ENCODE data around the gene LPP. TPM values are rescaled to one million over a fixed set of nuclear protein-coding genes. Genes with fewer than 3 reads are reported as not detected.

LPP gene
- total and polyA plus RNA-seq, 10 of the 15 experiments (the other 5 are each of a cell fraction or from before 2014, with no cell fraction given): under 0.01 to 0.62 (median 0.03) TPM

- POLR2A ChIA-PET: no interaction called here
- BruUV-seq (replicated peaks): no TSS peak
- Histone ChIP-seq H3K4me2 (ENCODE audit: control insufficient read depth, insufficient read depth) (no peak overlapping the region), H4K20me1 (ENCODE audit: control insufficient read depth, insufficient read depth) (no peaks in the 10 kb centered on the region), H3K9me3 (replicated peaks; ENCODE audit: control insufficient read depth, insufficient read depth, low read length) (no peaks in the 10 kb centered on the region; the same call in 1 of the 3 replicates), H3K79me2 (ENCODE audit: control insufficient read depth, insufficient read depth, low read length) (no peaks in the 10 kb centered on the region), H3K9ac (ENCODE audit: control insufficient read depth, insufficient read depth, low read length) (no peak overlapping the region), H2AFZ (ENCODE audit: control insufficient read depth, low read depth, low read length) (no peak overlapping the region), H3K27me3 (replicated peaks in 1 of 2; ENCODE audit: control insufficient read depth in 2 of 2, insufficient read depth in 2 of 2, low read length in 1 of 2) (peaks cover 0 to 2% of the 10 kb centered on the region in 2 experiments; a peak in 1 of 4 replicates), H3K4me3 (no peak overlapping the region), H3K27ac (ENCODE audit: control insufficient read depth, insufficient read depth) (no peak overlapping the region), H3K36me3 (ENCODE audit: control insufficient read depth in 2 of 2, insufficient read depth in 2 of 2, low read length in 1 of 2) (no peaks in the 10 kb centered on the region), H3K4me1 (ENCODE audit: control insufficient read depth, insufficient read depth, low read length) (no peaks in the 10 kb centered on the region)
- FAIRE-seq: no peak
- no peak for ATAC-seq
- in situ Hi-C loops (cut with MboI) (no loop called here), intact Hi-C loops (cut with micrococcal nuclease; ENCODE audit: unreplicated experiment) (loop anchor here (5.0 kb wide), 1 partner anchor 693 kb away; no protein-coding TSS in a partner anchor)
- 24% methylated on average over 1 of the region's 1 CpG for WGBS (ENCODE audit: insufficient coverage, insufficient replicate concordance, low lambda C conversion rate, missing lambda C conversion rate)
- CTCF ChIA-PET: no interaction called here
- SMC1A ChIA-PET (ENCODE audit: uncharacterized antibody, unreplicated experiment): no interaction called here
- RAD21 ChIA-PET (ENCODE audit: unreplicated experiment): no interaction called here
- DNase-seq (ENCODE audit: low read depth, low spot score): no peak
- no peak for TF ChIP-seq SPI1 (IDR thresholded peaks at IDR 0.05; ENCODE audit: borderline replicate concordance, insufficient read depth, low read depth, low read length)
- TF ChIP-seq ZBTB33 (IDR thresholded peaks at IDR 0.05): no peak
- no peak for TF ChIP-seq REST (IDR thresholded peaks at IDR 0.05; ENCODE audit: low read depth, low read length)
- no peak for TF ChIP-seq TCF3 (IDR thresholded peaks at IDR 0.05; ENCODE audit: borderline replicate concordance, insufficient read depth, low read depth, low read length)
- TF ChIP-seq, protein P1, sequence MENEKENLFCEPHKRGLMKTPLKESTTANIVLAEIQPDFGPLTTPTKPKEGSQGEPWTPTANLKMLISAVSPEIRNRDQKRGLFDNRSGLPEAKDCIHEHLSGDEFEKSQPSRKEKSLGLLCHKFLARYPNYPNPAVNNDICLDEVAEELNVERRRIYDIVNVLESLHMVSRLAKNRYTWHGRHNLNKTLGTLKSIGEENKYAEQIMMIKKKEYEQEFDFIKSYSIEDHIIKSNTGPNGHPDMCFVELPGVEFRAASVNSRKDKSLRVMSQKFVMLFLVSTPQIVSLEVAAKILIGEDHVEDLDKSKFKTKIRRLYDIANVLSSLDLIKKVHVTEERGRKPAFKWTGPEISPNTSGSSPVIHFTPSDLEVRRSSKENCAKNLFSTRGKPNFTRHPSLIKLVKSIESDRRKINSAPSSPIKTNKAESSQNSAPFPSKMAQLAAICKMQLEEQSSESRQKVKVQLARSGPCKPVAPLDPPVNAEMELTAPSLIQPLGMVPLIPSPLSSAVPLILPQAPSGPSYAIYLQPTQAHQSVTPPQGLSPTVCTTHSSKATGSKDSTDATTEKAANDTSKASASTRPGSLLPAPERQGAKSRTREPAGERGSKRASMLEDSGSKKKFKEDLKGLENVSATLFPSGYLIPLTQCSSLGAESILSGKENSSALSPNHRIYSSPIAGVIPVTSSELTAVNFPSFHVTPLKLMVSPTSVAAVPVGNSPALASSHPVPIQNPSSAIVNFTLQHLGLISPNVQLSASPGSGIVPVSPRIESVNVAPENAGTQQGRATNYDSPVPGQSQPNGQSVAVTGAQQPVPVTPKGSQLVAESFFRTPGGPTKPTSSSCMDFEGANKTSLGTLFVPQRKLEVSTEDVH (IDR thresholded peaks at IDR 0.05; ENCODE audit: low read depth, partially characterized antibody): no peak
- TF ChIP-seq HDAC6 (IDR thresholded peaks at IDR 0.05; ENCODE audit: unreplicated experiment): no peak
- TF ChIP-seq KAT2A (conservative IDR thresholded peaks at IDR 0.05; ENCODE audit: control insufficient read depth, low read depth, low read length): no peak
- TF ChIP-seq POLR2AphosphoS5 (IDR thresholded peaks at IDR 0.05; ENCODE audit: low read length): no peak
- TF ChIP-seq EED (IDR thresholded peaks at IDR 0.05; ENCODE audit: low read depth): no peak
- no peak for TF ChIP-seq NFYA (IDR thresholded peaks at IDR 0.05; ENCODE audit: borderline replicate concordance, low read depth, low read length)
- TF ChIP-seq MEF2A (IDR thresholded peaks at IDR 0.05; ENCODE audit: insufficient read depth, low read depth, low read length): no peak
- TF ChIP-seq IKZF1 (conservative IDR thresholded peaks at IDR 0.05): no peak
- TF ChIP-seq SUZ12 (IDR thresholded peaks at IDR 0.05; ENCODE audit: unreplicated experiment): no peak
- no peak for TF ChIP-seq GABPA (IDR thresholded peaks at IDR 0.05; ENCODE audit: low read depth)
- TF ChIP-seq RELA (IDR thresholded peaks at IDR 0.05; ENCODE audit: borderline replicate concordance, partially characterized antibody): no peak
These were observed 281.3 kb downstream of the LPP start for GRCh38 chr3:188435266-188435665.

Measured in GM12878 (cell line).